Measurements from ENCODE around the gene DCLK2.

- TF ChIP-seq CTCF (IDR thresholded peaks at IDR 0.05) (no peak), POLR2A (IDR thresholded peaks at IDR 0.05) (no peak)
These were observed 33.7 kb upstream of the DCLK2 start for GRCh38 chr4:150044517-150044916.

Data from ovary (tissue), 3 donors.